GM21619 (cell line): ENCODE results near the gene OR7A5.
"Not testable (repeated sequence)": the region's sequence is repeated elsewhere in the genome, so short reads cannot be mapped to it uniquely, and the experiment has no call there.

Source experiments
- ATAC-seq: cut with Tn5 transposase; IDR thresholded peaks from one replicate; pipeline ENCODE4 v1.9.1; 2021; ENCODE audit not compliant: unreplicated experiment

OR7A5 gene

DNA sequence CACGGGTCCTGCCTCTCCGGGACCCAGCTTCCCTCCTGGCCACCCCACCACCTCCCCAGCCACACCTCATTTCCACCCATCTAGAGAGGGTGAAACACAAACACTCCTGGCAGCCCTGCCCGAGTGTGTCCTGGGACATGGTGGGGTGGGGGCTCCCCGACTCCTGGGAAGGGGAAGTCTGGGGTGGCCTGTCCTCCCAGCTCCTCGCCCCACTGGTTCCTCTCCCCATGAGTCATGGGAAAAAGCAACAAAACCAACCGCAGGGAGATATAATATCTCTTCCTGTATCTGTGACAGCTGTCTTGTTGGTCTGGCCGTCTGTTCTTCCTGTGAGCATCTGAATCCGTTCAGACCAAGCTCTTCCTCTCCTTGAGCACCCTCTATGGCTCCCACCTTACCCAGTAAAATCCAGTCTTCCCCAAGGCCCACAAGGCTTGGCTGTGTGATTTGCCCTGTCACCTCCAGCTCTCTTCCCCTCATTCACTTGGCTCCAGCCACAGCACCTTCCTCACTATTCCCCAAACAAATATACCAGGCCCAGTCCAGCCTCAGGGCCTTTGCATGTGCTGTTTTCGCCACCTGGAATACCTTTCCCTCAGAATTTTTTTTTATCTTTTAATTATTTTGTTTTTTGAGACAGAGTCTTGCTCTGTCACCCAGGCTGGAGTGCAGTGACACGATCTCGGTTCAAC, 49.7 kb downstream of the OR7A5 start:
- ATAC-seq: not testable (repeated sequence)

DNA sequence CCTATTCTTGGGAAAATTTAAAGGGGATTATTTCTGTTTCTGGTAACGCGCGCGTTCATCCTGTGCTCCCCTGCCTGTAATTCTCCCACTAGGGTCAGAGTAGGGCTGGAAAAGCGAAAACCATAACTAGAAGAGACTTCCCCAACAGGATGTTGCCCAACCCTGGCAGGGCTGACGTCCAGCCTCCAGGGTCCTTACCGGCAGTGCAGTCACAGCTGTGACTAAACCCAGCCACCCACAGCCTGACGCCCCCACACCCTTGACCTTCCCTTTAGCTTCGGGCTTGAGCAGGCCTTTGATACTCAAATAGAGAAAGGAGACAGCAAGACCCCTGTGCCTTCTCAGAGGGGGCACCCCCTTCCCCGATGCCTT, 50.3 kb downstream of the OR7A5 start:
- not testable (repeated sequence) for ATAC-seq

DNA sequence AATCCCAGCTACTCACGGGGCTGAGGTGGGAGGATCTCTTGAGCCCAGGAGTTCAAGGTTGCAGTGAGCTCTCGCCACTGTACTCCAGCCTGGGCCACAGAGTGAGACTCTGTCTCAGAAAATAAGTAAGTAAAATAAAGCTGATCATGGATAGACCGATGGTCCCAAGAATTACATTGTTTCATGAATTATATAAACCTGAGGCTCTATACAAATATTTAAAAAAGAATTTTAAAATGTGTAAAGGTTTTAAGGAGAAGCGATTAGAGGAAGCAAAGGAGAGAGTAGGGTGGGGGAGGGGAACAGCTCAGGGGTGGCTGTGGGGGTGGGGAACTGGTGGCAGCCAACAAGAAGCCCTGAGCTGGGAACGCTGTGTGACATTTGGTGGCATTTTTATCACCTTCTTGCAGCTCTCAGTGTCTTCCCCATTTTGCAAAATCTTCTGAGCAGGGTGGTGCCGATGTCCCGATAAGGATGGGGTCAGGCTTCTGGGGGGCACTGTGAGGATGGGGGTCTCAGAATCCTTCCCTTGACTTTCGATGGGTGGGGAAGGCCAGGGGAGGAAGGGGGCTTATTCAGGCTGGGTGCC, 51.5 kb downstream of the OR7A5 start:
- not testable (repeated sequence) for ATAC-seq

DNA sequence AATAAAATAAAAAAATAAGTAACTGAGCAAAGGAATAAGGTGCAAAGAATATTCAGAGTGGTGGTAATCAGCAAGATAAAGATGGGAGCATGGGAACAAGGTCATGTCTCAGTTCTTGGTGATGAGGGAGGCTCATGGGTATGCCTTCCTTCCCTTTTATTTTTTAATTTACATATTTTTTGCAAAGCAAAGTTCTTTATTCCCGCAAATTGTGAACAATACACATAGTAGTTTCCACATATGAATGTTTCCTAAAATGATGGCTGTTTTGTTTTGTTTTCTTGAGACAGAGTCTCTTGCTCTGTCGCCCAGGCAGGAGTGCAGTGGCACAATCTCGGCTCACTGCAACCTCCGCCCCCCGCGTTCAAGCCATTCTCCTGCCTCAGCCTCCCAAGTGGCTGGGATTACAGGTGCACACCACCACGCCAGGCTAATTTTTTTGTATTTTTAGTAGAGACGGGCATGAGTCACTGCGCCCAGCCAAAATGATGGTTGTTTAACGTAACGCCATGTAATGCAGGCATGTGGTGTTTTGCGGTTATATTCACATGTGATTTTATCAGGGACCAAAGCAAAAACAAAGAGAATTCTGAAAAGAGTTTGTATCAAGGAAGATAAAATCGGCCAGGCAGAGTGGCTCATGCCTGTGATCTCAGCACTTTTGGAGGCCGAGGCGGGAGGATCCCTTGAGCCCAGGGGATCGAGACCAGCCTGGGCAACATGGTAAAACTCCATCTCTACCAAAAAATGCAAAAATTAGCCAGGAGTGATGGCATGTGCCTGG, 52.2 kb downstream of the OR7A5 start:
- ATAC-seq: no peak

DNA sequence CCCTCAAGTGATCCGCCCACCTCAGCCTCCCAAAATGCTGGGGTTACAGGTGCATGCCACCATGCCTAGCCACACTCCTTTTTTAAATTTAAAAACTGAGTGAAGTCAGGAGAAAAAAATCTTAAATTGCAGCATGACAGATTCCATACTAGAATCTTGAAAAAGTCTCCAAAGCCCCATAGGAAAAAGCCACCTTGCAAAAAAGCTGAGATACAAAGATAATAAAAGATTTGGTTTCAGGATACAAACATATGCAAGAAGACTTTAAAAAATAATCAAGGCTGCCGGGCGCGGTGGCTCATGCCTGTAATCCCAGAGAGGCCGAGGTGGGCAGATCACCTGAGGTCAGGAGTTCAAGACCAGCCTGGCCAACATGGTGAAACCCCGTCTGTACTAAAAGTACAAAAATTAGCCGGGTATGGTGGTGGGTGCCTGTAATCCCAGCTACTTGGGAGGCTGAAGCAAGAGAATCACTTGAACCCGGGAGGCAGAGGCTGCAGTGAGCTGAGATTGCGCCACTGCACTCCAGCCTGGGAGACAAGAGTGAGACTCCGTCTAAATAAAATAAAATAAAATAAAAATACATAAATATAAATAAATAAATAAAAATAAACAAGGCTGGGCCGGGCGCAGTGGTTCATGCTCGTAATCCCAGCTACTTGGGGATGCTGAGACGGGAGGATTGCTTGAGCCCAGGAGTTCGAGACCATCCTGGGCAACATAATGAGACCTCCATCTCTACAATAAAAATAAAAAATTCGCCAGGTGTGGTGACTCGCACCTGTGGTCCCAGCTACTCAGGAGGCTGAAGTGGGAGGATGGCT, 53.1 kb downstream of the OR7A5 start:
- ATAC-seq: not testable (repeated sequence)

DNA sequence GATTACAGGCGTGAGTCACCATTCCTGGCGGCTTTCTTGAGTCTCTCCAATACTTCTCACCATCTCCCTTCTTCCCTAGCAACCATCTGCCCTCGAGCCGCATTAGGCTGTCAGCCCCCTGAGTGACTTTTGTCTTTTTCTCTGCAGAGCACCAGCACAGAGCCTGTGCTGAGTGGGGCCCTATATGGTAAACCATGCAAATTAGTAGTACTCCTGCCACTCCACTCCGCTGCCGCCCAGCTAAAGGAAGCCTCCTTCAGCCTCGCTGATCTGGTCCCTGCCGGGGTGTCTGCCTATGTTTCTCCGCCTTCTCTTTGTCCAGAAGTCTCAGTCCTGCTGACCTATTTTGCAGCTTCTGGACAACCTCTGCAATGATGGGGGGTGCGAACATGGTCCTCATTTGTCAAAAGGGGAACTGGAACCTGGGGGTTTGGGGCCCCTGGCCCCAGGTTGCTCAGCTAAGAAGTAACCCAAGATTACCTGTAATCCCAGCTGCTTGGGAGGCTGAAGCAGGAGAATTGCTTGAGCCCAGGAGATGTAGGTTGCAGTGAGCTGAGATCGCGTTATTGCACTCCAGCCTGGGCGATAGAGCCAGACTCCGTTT, 54.3 kb downstream of the OR7A5 start:
- ATAC-seq: not testable (repeated sequence)

DNA sequence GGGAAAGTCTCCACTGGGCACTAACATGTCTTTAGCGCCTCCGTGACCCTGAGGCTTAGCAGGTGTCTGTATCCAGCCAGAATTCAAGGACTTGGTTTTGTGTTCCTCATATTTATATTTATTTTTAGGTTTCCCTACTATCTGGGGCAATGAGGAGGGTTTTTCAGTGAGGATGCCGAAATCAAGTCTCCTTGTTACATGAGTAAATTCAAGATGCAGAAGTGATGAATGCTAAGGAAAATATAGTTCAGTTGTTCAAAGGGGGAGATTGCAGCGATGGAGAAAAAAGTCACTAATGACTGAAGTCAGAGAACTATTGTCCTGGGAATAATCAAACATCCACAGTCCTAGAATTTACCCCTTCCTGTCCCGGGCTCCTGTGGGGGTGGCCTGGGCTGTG, 55.8 kb downstream of the OR7A5 start:
- ATAC-seq: no peak

DNA sequence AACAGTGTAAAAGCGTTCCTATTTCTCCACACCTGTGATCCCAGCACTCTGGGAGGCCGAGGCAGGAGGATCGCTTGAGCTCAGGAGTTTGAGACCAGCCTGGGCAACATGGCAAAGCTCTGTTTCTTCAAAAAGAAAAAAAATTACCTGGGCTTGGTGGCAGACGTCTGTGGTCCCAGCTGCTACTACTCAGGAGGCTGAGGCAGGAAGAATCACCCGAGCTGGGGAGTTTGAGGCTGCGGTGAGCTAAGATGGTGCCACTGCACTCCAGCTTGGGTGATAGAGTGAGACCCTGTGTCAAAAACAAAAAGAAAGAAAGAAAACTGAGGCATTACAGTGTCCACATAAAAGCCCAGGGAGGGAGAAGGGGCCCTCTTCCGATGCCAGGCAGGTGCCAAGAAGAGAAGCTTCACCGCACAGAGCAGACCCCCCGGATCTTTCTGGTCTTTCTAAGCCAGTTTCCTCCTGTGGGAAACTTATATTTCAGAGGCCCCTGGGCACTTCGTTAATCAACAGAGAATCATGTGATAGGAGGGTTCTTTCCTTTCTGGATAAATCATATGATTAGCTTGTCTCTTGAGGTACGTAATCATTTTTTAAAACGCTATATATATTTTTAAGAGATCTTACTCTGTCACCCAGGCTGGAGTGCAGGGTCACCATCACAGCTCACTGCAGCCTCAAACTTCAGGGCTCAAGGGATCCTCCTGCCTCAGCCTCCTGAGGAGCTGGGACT, 56.7 kb downstream of the OR7A5 start, which contains the start of gene ADGRE2:
ADGRE2 (minus strand) TSS at position 451 of the 736 bp plus-strand sequence. CDS start 1,804 bp downstream, outside the sequence.
- not testable (repeated sequence) for ATAC-seq

DNA sequence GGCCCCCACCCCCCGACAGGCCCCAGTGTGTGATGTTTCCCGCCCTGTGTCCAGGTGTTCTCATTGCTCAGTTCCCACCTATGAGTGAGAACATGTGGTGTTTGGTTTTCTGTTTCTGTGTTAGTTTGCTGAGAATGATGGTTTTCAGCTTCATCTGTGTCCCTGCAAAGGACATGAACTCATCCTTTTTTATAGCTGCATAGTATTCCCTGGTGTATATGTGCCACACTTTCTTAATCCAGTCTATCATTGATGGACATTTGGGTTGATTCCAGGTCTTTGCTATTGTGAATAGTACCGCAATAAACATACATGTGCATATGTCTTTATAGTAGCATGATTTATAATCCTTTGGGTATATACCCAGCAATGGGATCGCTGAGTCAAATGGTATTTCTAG, 57.3 kb downstream of the OR7A5 start:
- ATAC-seq: not testable (repeated sequence)
